Body of pancreas (tissue), 4 donors: ENCODE data around the gene NGRN.

ENCODE experiments used
- CTCF ChIP-seq, 7 experiments: fragments of 450-650 bp in 4 of 7; fragments of 200-600 bp in 3 of 7; sonication (generic) in 3 of 7; IDR thresholded peaks; one replicate each; pipeline ENCODE4 v1.5.1; 2016 to 2019; ENCODE audit warnings: antibody characterized with exemption in 7 of 7
- POLR2A ChIP-seq, 3 donors: fragments of 450-650 bp; IDR thresholded peaks; one replicate each; pipeline ENCODE4 v1.6.1; 2016; ENCODE audit warnings: antibody characterized with exemption in 3 of 3, mild to moderate bottlenecking in 2 of 3

- TF ChIP-seq CTCF (IDR thresholded peaks at IDR 0.05) (peak in 1 of 7 experiments; percentile 17), POLR2A (IDR thresholded peaks at IDR 0.05) (peak in 2 of 3 donors; percentile 63 to 68)
These were observed 35.4 kb upstream of the NGRN start for GRCh38 chr15:90230071-90230494.
